HepG2 (cell line): ENCODE data around the gene CACNA1D.

Source experiments
- EZH2 ChIP-seq: conservative IDR thresholded peaks from 2 replicates; pipeline ENCODE4 v1.6.1; 2012; ENCODE audit warnings: mild to moderate bottlenecking, low read depth, low read length, moderate library complexity
- ZNF530 ChIP-seq: sonication (generic); formaldehyde crosslinking; IDR thresholded peaks from 2 replicates; pipeline ENCODE4 v1.5.0; 2020; ENCODE audit warnings: low read depth, mild to moderate bottlenecking, missing genetic modification reagents

GRCh38 chr3:53506763-53507145 lies 12.3 kb downstream of the CACNA1D start:
- no peak for TF ChIP-seq EZH2
- no peak for TF ChIP-seq ZNF530 (CRISPR knock-in tag)
